Effector memory CD8-positive, alpha-beta T cell (primary cell): ENCODE results near the gene ADAMTSL4.

Experiments used
- ATAC-seq: fragments of 150-1000 bp; cut with Tn5 transposase; replicated peaks from 2 replicates; pipeline ENCODE4 v1.10.0; 2021; ENCODE audit warnings: mild to moderate bottlenecking, moderate library complexity
- DNase-seq, 3 experiments: peaks; one replicate each; pipeline ENCODE4 v3.0.0; 2021
- H3K27ac Mint-ChIP-seq, 2 donors: one replicate each; pipeline ENCODE4 v1.8.0; 2022; ENCODE audit warnings: mild to moderate bottlenecking in 2 of 2, mixed read lengths in 2 of 2, moderate library complexity in 2 of 2
- H3K27me3 Mint-ChIP-seq, 2 donors: one replicate each; pipeline ENCODE4 v1.8.0; 2022; ENCODE audit warnings: mixed read lengths in 2 of 2
- H3K36me3 Mint-ChIP-seq: one replicate; pipeline ENCODE4 v1.8.0; 2022; ENCODE audit warnings: mild to moderate bottlenecking, moderate library complexity, mixed read lengths; ENCODE audit not compliant: insufficient read depth
- H3K4me1 Mint-ChIP-seq, 2 donors: one replicate each; pipeline ENCODE4 v1.8.0; 2022; ENCODE audit warnings: low read depth in 2 of 2, mixed read lengths in 2 of 2
- H3K4me3 Mint-ChIP-seq, 2 donors: one replicate each; pipeline ENCODE4 v1.8.0; 2022; ENCODE audit warnings: mild to moderate bottlenecking in 2 of 2, mixed read lengths in 2 of 2, moderate library complexity in 2 of 2
- H3K9me3 Mint-ChIP-seq, 2 donors: one replicate each; pipeline ENCODE4 v1.8.0; 2022; ENCODE audit warnings: mixed read lengths in 2 of 2

Gene ADAMTSL4

GRCh38 chr1:150543500-150544143 lies 5.6 kb upstream of the ADAMTSL4 start:
- ATAC-seq: no peak
- H3K4me3 Mint-ChIP-seq: no peak overlapping the region
- H3K9me3 Mint-ChIP-seq: no peaks in the 10 kb centered on the region
- H3K36me3 Mint-ChIP-seq: peaks cover 8% of the 10 kb centered on the region
- H3K27ac Mint-ChIP-seq: no peak overlapping the region
- peaks cover 2 to 4% of the 10 kb centered on the region in 2 donors for H3K4me1 Mint-ChIP-seq
- H3K27me3 Mint-ChIP-seq: peaks cover 22 to 29% of the 10 kb centered on the region in 2 donors
- DNase-seq: no peak

GRCh38 chr1:150544204-150544603 lies 5.0 kb upstream of the ADAMTSL4 start:
- Mint-ChIP-seq H3K27ac (no peak overlapping the region), H3K9me3 (no peaks in the 10 kb centered on the region), H3K36me3 (peaks cover 8% of the 10 kb centered on the region), H3K4me1 (peaks cover 2 to 4% of the 10 kb centered on the region in 2 donors), H3K27me3 (peaks cover 22 to 29% of the 10 kb centered on the region in 2 donors), H3K4me3 (no peak overlapping the region)
- no peak for DNase-seq
- no peak for ATAC-seq

GRCh38 chr1:150545486-150546032 lies 3.6 kb upstream of the ADAMTSL4 start:
- DNase-seq: no peak
- ATAC-seq: no peak
- no peaks in the 10 kb centered on the region for H3K9me3 Mint-ChIP-seq
- peaks cover 12% of the 10 kb centered on the region for H3K36me3 Mint-ChIP-seq
- H3K27ac Mint-ChIP-seq: no peak overlapping the region
- peaks cover 6 to 12% of the 10 kb centered on the region in 2 donors for H3K4me1 Mint-ChIP-seq
- H3K27me3 Mint-ChIP-seq: peaks cover 25 to 40% of the 10 kb centered on the region in 2 donors
- H3K4me3 Mint-ChIP-seq: no peak overlapping the region

GRCh38 chr1:150546294-150546937 lies 2.8 kb upstream of the ADAMTSL4 start:
- ATAC-seq (no peak), DNase-seq (no peak)
- Mint-ChIP-seq H3K4me3 (no peak overlapping the region), H3K27me3 (peaks cover 25 to 42% of the 10 kb centered on the region in 2 donors), H3K27ac (no peak overlapping the region), H3K36me3 (peaks cover 16% of the 10 kb centered on the region), H3K9me3 (no peaks in the 10 kb centered on the region), H3K4me1 (peaks cover 11 to 12% of the 10 kb centered on the region in 2 donors)

GRCh38 chr1:150548324-150548631 lies 930 bp upstream of the ADAMTSL4 start:
- Mint-ChIP-seq H3K36me3 (peaks cover 16% of the 10 kb centered on the region), H3K4me3 (peak overlapping the region; percentile 68 to 79), H3K27ac (no peak overlapping the region), H3K27me3 (peaks cover 25 to 41% of the 10 kb centered on the region in 2 donors), H3K4me1 (peaks cover 16 to 19% of the 10 kb centered on the region in 2 donors), H3K9me3 (no peaks in the 10 kb centered on the region)
- no peak for ATAC-seq
- DNase-seq: no peak

DNA sequence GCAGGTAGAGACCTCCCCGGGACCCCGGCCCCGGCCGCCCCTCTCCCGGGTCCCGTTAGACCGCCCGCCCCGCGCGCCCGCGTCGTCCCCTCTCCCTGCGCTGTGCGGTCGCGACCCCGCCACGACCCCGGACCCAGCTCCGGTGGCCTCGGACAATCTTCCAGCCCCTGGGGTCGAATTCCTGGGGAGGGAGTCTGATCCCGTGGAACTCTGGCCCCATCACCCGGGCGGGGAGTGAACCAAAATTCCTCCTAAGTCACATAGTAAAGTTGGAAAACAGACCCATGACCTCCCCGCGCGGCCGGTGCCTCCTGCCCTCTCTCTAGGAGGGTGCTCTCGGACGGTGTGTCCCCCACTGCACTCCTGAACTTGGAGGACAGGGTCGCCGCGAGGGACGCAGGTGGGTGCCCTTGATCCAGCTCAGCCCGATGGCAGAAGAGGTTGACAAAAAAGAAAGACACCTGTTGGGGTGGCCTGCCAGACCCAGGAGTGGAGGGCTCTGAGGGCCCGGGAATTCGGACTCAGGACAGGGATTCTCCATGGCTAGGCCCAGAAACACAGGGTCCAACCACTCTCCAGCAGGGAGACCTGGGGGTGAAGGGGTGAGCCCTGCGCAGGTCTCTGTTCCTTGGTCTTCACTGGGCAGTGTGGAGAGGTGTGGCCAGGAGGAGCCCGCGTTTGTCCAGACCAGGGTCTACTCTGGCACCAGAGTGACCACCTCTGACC lies 451 bp downstream of the ADAMTSL4 start:
- Mint-ChIP-seq H3K36me3 (peaks cover 20% of the 10 kb centered on the region), H3K27ac (peak overlapping the region in 1 of 2 donors; percentile 79), H3K4me1 (peaks cover 16 to 19% of the 10 kb centered on the region in 2 donors), H3K27me3 (peaks cover 25 to 33% of the 10 kb centered on the region in 2 donors), H3K4me3 (peak overlapping the region; percentile 80 to 84), H3K9me3 (no peaks in the 10 kb centered on the region)
- ATAC-seq (no peak), DNase-seq (no peak)

DNA sequence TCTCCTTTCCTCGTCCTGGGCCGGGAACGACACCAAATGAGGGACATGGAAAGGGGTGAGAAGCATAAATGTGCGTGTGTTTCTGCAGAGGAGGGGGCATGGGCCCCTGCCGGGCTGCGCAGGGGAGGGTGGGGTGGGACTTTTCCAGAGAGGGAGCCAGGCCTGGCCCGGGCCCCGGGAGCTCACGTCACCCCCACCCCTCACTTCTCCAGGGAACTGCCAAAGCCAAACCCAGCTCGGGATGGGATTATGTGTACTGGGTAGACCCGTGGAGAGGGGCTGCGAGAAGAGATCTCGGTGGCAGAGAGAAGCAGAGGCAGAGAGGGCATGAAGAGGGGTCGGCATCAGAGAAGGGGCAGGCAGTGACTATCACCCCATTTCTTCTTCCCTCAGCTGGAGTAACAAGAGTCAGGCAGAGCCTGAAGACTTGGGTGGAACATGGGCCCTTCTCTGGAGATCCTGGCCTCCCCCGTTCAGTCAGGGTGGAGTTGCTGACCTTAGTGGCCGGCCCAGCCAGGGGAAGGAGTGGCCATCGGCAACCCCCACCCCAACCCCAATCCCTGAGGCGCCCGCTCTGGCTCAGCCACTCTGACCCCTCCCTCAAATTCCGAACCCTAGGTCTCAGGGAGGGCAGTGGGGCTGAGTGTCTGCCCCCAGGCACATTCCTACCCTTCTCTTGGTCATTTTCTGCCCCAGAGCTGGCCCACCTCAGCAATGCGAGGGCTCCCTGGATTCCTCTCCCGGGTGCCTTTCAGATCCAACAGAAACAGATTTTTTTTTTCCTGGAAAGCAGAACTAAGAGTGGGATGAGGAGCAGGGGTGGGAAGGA lies 1.2 kb downstream of the ADAMTSL4 start:
- peak overlapping the region in 1 of 2 donors; percentile 47 for H3K4me3 Mint-ChIP-seq
- H3K27me3 Mint-ChIP-seq: peaks cover 22 to 29% of the 10 kb centered on the region in 2 donors
- peaks cover 16 to 19% of the 10 kb centered on the region in 2 donors for H3K4me1 Mint-ChIP-seq
- no peaks in the 10 kb centered on the region for H3K9me3 Mint-ChIP-seq
- no peak for DNase-seq
- H3K27ac Mint-ChIP-seq: peak overlapping the region in 1 of 2 donors; percentile 59
- peaks cover 24% of the 10 kb centered on the region for H3K36me3 Mint-ChIP-seq
- no peak for ATAC-seq

GRCh38 chr1:150551051-150551783 lies 2.0 kb downstream of the ADAMTSL4 start:
- Mint-ChIP-seq H3K27me3 (peaks cover 14 to 21% of the 10 kb centered on the region in 2 donors), H3K27ac (peak overlapping the region; percentile 59), H3K36me3 (peaks cover 27% of the 10 kb centered on the region), H3K9me3 (no peaks in the 10 kb centered on the region), H3K4me1 (peaks cover 16 to 19% of the 10 kb centered on the region in 2 donors), H3K4me3 (peak overlapping the region in 1 of 2 donors; percentile 47)
- ATAC-seq: no peak
- DNase-seq: no peak

DNA sequence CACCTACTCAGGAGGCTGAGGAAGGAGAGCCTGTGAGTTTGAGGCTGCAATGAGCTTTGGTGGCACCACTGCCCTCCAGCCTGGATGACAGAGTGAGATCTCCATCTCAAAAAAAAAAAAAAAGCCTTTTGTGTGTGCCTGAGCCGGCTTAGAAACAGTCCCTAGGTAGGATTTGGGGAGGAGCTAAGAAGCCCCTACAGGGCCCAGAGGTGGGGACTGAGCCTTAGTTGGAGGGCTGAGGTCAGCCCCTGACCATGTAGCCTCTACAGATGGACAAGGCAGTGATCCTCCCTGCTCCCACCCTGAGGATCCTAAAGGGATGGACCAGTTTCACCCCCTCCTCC lies 2.5 kb downstream of the ADAMTSL4 start:
- H3K4me1 Mint-ChIP-seq: peaks cover 17 to 19% of the 10 kb centered on the region in 2 donors
- peaks cover 9 to 16% of the 10 kb centered on the region in 2 donors for H3K27me3 Mint-ChIP-seq
- DNase-seq: no peak
- ATAC-seq: no peak
- peak overlapping the region in 1 of 2 donors; percentile 59 for H3K27ac Mint-ChIP-seq
- H3K36me3 Mint-ChIP-seq: peaks cover 22% of the 10 kb centered on the region
- no peaks in the 10 kb centered on the region for H3K9me3 Mint-ChIP-seq
- no peak overlapping the region for H3K4me3 Mint-ChIP-seq

DNA sequence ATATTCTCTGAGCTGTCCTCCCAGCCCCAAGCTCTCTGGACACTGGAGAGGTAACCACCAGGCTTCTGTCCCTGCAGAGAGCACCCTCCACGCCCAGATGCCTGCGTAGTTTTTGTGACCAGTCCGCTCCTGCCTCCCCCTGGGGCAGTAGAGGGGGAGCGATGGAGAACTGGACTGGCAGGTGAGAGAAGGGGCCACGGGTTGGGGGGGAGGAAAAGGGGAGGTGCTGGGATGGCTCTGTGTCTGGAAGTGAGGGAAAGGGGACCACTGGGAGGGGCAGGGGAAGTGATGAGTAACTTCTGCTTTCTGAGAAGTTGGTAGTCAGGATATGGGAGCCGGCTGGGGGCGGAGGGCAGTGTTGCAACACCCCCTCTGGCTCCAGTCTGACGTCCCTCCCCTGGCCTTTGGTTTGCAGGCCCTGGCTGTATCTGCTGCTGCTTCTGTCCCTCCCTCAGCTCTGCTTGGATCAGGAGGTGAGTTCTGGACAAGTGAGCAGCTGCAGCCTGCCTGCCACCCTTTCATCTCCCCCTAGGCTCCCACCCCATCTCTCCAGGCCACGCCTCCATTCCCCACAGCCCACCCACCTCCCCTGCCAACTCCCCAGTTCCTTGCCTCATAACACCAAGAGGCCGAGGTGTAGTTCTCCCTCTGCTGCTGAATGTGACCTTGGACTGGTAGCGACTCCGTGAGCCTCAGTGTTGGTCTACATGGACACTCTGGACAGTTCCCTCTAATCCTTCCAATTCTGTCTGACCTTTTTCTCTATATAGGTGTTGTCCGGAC lies 3.1 kb downstream of the ADAMTSL4 start:
- H3K27ac Mint-ChIP-seq: no peak overlapping the region
- ATAC-seq (peak; percentile 10), DNase-seq (no peak)

DNA sequence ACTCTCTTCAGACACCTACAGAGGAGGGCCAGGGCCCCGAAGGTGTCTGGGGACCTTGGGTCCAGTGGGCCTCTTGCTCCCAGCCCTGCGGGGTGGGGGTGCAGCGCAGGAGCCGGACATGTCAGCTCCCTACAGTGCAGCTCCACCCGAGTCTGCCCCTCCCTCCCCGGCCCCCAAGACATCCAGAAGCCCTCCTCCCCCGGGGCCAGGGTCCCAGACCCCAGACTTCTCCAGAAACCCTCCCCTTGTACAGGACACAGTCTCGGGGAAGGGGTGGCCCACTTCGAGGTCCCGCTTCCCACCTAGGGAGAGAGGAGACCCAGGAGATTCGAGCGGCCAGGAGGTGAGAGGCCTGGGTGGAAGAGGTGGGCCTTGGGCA lies 3.7 kb downstream of the ADAMTSL4 start:
- H3K4me1 Mint-ChIP-seq: peaks cover 17 to 19% of the 10 kb centered on the region in 2 donors
- H3K27me3 Mint-ChIP-seq: peaks cover 7 to 13% of the 10 kb centered on the region in 2 donors
- no peak for DNase-seq
- no peak overlapping the region for H3K4me3 Mint-ChIP-seq
- peaks cover 22% of the 10 kb centered on the region for H3K36me3 Mint-ChIP-seq
- no peak overlapping the region for H3K27ac Mint-ChIP-seq
- ATAC-seq: no peak
- H3K9me3 Mint-ChIP-seq: no peaks in the 10 kb centered on the region

More for the DNA sequence above, 3.1 kb downstream of the ADAMTSL4 start:
- no peaks in the 10 kb centered on the region for H3K9me3 Mint-ChIP-seq
- peaks cover 7 to 13% of the 10 kb centered on the region in 2 donors for H3K27me3 Mint-ChIP-seq
- H3K4me3 Mint-ChIP-seq: peak overlapping the region in 1 of 2 donors; percentile 8
- H3K4me1 Mint-ChIP-seq: peaks cover 17 to 19% of the 10 kb centered on the region in 2 donors
- peaks cover 22% of the 10 kb centered on the region for H3K36me3 Mint-ChIP-seq
